Measurements from ENCODE around the gene MC2R.

MC2R gene

DNA sequence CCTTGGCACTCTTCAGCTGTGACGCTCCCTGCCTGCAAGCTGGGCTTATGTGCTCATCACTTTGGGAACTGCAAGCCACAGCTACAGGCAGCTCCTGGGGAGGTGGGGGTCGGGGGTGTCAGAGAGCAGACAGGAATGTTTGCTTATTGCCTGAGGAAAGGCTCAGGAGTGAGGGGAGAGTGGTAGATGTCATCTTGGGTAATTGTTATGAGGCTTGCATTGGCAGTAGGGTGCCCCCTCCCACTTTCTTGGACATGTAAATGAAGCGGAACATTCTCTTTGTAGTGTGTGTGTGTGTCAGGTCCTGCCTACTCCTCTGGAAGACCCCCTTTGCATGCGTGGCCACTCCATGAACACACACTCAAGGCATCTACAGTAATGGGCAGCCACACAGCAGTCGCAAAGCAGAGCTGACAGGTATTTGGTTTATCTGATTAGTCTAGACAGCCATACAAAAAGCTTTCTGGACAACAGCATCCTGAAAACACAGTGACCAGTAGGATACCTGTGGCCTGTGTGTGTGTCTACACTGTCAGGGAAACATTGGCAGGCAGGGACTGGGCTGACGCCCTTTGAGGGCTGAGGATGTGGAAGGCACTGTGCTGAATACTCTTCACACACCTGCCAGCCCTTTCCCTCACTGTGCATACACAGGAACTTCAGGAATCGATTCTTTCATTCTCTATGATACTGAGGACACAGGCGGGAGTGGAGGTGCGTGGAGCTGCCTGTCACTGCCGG is 17.1 kb upstream of the MC2R start:
- H3K27me3 ChIP-seq (replicated peaks; ENCODE audit: control insufficient read depth, insufficient read depth, low read length): no peaks in the 10 kb centered on the region; the same call in 1 of the 2 replicates
- no peak for TF ChIP-seq CTCF (IDR thresholded peaks at IDR 0.05; ENCODE audit: insufficient read depth, low read length, poor library complexity, severe bottlenecking)
- no peak for DNase-seq (ENCODE audit: extremely low read depth, insufficient read length)
- no peaks in the 10 kb centered on the region for H3K36me3 ChIP-seq (ENCODE audit: control insufficient read depth, insufficient read depth, low read length)
- H3K4me3 ChIP-seq (replicated peaks; ENCODE audit: low read depth, low read length): no peak overlapping the region

- no peak for TF ChIP-seq CTCF (IDR thresholded peaks at IDR 0.05; ENCODE audit: insufficient read depth, low read length, poor library complexity, severe bottlenecking)
- H3K36me3 ChIP-seq (ENCODE audit: control insufficient read depth, insufficient read depth, low read length): no peaks in the 10 kb centered on the region
- H3K27me3 ChIP-seq (replicated peaks; ENCODE audit: control insufficient read depth, insufficient read depth, low read length): no peaks in the 10 kb centered on the region; the same call in 1 of the 2 replicates
- no peak for DNase-seq (ENCODE audit: extremely low read depth, insufficient read length)
- no peak overlapping the region for H3K4me3 ChIP-seq (replicated peaks; ENCODE audit: low read depth, low read length)
These were observed 15.6 kb upstream of the MC2R start for GRCh38 chr18:13930964-13931363.

GRCh38 chr18:13923221-13923620 is 7.9 kb upstream of the MC2R start:
- Histone ChIP-seq H3K4me3 (replicated peaks; ENCODE audit: low read depth, low read length) (no peak overlapping the region), H3K36me3 (ENCODE audit: control insufficient read depth, insufficient read depth, low read length) (no peaks in the 10 kb centered on the region), H3K27me3 (replicated peaks; ENCODE audit: control insufficient read depth, insufficient read depth, low read length) (no peaks in the 10 kb centered on the region; the same call in 1 of the 2 replicates)
- DNase-seq (ENCODE audit: extremely low read depth, insufficient read length): no peak
- no peak for TF ChIP-seq CTCF (IDR thresholded peaks at IDR 0.05; ENCODE audit: insufficient read depth, low read length, poor library complexity, severe bottlenecking)

DNA sequence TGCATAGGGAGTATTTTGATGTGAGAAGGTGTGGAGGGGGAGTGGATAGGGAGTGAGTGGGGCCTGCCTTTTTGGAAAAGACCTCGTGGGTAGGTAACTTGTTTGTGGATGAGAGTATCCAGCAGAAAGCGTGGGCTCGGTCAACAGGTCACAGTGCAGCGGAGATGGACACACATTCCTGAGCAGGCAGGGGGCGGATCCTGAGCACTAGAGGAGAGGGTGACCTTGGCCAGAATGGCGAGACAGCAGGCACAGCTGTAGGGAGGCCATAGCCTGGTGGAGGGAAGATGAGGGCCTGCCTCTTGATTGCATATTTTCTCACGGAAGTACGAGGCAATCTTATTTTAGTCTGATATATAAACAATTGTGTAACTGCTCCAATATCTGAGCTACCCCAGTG is 3.6 kb upstream of the MC2R start:
- no peak for DNase-seq (ENCODE audit: extremely low read depth, insufficient read length)
- H3K27me3 ChIP-seq (replicated peaks; ENCODE audit: control insufficient read depth, insufficient read depth, low read length): no peaks in the 10 kb centered on the region
- TF ChIP-seq CTCF (IDR thresholded peaks at IDR 0.05; ENCODE audit: insufficient read depth, low read length, poor library complexity, severe bottlenecking): no peak
- H3K4me3 ChIP-seq (replicated peaks; ENCODE audit: low read depth, low read length): no peak overlapping the region
- no peaks in the 10 kb centered on the region for H3K36me3 ChIP-seq (ENCODE audit: control insufficient read depth, insufficient read depth, low read length)

GRCh38 chr18:13917401-13917800 is 2.1 kb upstream of the MC2R start:
- DNase-seq (ENCODE audit: extremely low read depth, insufficient read length): no peak
- Histone ChIP-seq H3K27me3 (replicated peaks; ENCODE audit: control insufficient read depth, insufficient read depth, low read length) (no peaks in the 10 kb centered on the region), H3K4me3 (replicated peaks; ENCODE audit: low read depth, low read length) (no peak overlapping the region), H3K36me3 (ENCODE audit: control insufficient read depth, insufficient read depth, low read length) (no peaks in the 10 kb centered on the region)
- no peak for TF ChIP-seq CTCF (IDR thresholded peaks at IDR 0.05; ENCODE audit: insufficient read depth, low read length, poor library complexity, severe bottlenecking)
